CD4-positive, alpha-beta T cell treated with Interleukin-1 beta for 1 hour (primary cell): ENCODE results near the gene BBS9.

ENCODE experiments used
- DNase-seq, 2 donors: peaks; one replicate each; pipeline ENCODE4 v3.0.0-alpha.2; 2020 to 2022

The BBS9 gene

DNA sequence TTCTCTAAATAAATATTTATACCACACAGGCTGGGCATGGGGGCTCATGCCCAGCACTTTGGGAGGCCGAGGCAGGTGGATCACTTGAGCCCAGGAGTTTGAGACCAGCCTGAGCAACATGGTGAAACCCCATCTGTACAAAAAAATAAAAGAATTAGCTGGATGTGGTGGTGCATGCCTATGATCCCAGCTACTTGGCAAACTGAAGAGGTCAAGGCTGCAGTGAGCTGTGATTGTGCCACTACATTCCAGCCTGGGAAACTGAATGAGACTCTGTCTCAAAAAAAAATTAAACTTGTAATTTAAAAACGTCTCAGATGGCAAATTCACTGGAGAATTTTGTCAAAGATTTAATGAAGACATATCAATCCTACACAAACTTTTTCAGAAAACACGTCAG, 498.4 kb downstream of the BBS9 start:
- no peak for DNase-seq

DNA sequence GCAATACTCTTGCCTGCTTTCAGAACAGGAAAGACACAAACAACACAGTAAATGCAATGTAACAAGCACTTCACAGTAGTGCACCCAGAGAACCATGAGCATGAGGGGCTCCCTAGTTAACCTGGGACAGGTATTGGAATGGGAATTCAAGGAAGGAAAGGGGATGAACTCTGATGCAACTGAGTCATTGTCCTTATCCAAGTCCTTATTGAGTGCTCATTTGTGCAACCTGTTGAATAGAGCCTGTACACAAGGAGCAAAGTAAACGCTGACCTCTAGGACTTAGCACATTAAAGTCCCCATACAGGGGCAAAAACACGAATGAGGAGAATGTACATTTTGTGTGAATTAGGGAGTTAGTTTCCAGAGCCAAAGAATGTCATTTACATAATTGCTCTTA, 499.5 kb downstream of the BBS9 start:
- DNase-seq = no peak

DNA sequence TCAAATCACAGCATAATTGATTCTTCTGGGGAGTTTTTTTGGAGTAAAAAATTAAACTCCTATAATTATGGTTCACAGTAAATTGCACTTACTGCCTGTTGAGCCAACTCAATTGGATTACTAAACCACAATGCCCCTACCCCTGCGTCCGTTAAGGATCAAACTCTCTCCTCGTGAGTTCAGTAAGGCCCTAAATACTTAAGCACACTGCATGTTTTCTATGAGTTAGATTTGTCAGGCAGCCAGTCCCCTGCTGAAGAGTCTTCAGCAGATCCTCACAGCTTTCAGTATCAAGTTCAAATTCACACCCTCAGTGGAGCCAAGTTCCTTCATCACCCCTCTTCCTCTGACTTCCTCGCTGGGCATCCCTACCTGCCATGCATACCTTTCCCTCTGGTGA, 501.0 kb downstream of the BBS9 start:
- no peak for DNase-seq

DNA sequence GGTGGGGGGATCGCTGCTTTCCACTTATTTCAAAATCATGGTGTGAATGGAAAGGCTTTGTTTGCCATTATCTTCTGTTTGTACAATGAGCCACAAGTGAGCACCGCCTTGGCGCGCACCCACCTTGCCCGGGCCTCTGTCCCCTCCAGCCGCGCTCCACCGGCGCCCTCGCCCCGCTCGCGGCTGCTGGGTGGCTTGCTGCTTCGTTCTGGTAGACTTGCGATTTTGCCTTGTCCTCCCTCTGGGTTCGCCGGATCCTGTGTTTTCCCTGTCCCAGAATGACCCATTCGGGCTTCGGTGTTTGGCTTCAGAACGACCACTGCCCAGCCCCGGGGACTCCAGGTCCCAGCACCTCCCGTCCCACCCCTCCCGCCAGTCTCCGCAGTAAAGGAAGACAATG, 503.0 kb downstream of the BBS9 start:
- DNase-seq = no peak

DNA sequence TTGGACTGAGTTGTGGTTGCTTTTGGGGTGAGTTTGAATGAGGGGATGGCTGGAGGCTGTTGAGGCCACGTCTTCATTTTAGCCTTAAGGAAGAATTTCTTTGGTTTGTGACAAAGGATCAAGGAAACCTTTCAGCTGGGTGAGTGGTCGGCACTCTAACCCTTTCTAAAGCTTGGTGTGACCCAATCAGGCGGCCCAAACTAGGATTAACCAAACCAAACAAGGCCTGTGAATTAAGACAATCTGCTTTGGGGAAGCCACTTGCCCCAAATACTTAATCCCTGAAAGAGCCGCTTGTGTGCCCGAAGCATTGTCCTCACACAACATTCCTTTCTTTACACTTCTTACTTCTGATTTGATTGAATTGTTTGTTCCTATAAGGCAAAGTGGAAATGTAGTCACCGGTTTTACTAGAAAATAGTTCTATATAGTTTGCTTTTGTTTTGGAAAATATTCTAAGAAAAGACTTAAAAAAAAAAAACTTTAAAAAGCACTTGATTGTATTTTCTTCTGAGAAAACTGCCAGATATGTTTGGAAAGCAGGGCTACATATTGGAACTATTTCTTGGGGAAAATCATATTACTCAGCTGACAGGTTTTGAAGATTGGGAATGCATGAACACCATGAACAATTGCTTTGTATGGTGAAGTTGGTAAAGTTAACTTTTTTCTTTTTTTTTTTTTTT, 503.6 kb downstream of the BBS9 start:
- no peak for DNase-seq

DNA sequence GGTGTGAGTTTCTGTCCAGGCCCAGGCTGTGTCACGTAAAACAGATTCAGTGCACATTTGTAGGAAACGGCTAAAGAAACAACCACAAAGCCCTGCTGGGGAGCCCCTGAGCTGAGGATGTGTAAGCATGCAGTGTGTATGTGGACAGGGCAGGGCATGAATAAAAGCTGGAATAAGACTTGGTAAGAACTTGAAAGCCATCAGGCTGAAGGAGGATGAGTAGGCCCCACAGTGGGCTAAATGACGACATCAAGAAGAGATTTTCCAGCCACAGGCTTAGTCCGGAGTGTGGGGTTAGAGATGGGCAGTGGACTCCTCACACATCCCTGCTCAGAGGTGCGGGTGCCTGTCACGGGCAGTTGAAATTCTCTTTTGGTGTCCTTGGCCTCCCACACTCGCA, 505.2 kb downstream of the BBS9 start:
- DNase-seq = no peak

DNA sequence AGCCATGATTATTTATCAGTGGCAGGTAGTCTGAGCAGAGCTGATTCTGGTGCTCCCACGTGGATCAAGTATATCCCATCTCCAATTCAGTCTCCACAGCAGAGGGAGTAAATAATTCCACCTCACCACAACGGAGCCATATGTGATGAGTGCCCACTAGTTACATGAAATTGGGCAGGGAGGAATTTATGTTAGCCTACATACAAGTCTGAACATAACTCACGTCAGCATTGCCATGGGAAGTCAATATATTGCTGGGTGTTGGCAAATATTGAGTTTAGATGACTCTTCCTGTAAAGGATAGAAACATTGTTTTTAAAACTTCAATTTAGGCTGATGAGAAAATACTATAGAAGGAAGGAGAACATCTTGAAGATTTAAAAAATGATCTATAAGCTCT, 507.0 kb downstream of the BBS9 start:
- no peak for DNase-seq

DNA sequence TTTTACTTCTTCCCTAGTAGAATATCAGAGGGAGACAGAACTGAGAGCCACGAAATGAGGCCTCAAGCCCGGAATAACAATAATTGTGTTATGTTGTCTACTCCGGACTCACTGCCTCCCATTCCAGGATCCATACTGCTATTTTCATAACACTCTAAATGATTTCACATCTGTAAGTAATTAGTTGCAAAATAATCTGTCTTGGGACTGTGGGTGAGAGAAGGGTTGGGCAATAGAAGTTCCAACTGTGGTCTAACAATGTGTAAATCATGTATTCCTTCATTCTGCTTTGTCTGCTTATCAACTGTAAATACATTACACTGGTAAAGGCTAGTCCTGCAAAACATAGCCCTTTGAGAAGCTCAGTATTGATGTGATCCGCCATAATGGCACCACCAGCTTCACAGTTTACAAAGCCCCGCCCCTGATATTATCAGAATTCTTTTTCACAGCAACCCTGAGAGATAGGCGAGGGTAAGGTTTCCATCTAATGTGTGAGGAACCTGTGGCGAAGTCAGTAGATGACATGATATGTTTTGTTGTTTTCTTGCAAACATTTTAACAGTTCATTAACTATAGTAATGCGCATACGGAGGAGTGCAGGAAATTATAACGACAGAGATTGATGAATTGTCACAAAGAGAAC, 510.3 kb downstream of the BBS9 start:
- DNase-seq = no peak

DNA sequence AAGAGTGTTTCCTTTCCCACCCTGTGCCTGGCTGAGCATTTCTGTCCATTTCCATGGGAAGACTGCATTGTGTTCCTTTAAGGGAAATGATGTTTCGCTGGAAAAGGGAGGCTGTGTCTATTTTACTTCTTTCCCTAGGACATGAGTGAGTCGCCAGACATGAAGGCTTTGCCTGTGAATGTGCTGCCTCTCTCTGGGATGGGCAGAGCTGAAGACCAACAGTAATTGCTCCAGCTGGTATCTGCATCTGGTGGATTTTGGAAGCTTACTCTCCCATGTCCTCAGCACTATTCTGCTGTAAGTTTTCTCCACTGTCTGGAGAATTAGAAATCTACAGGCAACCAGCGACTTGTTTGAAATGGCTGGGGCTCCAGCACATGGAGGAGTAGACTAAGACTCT, 511.4 kb downstream of the BBS9 start:
- DNase-seq = no peak

DNA sequence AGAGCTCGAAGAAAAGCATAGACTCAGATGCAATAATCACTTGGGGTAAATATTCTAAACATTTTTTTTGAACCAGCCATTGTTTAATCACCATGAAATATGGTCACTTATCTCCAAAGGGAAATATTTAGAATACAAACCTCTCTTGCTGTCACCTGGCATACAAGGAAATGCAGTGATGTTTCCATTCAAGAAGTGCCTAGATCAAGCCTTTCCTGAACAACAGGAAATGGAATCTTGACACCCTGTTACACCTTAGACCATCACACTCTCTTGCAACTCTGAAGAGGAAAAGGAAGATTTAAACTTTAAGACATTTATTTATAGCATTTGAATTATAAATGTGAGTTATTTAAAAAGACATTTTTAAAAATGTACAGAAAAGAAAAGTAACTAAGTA, 512.9 kb downstream of the BBS9 start:
- no peak for DNase-seq

DNA sequence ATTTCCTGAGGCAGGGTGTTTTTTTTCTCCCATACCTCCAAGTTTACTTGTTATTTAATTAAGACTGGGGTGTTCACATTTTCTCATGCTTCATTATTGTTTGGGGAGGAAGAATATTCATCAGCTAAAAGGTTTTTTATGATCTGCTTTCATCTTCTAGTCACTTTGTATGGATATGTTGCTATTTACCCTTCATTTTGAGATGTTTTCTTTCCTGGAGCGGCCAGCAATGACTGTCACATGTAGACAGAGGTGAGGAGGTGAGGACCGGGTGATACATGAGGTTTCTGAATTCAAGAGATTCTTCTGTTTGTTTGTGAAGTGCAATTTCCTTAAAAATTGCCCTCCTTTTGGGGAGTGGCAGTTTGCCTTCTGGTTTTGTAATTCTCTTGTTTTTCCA, 514.2 kb downstream of the BBS9 start:
- no peak for DNase-seq

DNA sequence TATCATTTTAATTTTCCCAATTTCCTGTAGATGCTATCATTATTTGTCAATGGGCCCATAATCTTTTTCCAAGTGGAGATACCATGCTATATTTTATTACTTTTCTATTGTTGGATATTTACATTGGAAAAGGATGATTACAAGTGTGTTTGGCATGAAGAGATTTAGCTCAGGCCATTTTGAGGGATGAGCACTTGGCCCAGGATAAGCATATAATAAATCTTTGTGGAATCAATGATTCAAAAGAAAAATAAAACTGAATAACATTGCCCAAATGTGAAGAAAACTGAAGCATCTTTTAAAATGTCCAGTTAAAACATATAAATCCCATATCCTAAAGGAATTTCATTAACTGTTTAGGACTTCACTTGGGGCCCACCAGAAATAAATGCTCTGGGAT, 515.1 kb downstream of the BBS9 start:
- no peak for DNase-seq

DNA sequence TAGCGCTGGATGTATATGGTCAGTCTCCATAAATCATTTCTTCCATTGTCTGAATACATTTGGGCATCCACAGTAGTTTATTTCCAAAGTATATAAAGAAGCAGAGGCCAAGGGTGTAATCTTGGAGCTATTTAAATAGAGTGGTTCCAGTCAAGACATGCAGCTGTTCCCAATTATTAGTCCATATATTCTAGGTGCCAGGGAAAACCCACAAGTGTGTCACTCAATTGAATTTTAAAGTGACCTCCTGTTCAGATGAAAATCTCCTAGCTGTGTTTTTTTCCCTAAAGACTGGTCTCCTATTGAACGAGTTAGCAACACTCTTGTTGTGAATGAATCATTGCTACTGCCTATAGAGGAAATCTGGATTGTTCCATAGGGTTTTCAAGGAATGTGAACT, 515.7 kb downstream of the BBS9 start:
- no peak for DNase-seq

DNA sequence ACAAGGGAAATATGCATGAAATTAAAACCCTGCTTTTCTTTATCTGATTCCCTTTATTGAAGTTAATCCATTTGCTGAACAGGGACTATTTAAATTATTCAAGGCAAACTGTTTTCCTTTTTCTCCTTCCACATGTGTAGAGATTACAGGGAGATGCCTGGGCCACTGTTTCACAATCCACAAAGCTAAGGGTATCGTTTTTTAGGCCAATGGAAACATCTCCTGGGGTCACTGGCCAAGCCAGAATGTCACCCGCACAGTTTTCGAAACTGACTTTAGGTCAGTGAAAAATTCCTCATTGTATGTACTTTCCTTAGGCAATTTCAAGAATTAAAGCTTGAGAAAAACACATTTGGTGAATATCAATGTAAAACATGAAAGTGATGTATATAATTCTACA, 516.8 kb downstream of the BBS9 start:
- no peak for DNase-seq

DNA sequence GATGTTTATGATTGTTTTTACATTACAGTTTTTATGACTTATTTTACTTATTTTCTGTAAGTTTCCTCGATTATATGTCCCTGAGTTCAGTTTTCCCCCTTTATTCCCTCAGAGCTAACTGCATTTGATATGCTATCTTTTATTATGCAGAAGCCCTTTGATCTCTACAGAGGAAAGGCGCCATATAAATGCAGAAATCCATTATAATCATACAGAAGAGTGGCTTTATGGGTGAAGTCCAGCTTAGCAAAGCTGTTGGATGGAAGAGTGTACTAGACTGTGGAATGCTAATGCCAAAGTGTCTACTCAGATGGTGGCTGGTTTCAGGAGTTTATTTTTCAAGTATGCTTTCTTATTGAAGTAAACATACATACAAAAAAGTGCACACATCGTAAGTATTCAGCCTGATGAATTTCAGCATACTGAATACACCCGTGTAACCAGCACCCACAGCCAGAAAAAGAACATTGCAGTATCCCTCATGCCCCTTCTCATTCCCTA, 517.6 kb downstream of the BBS9 start:
- DNase-seq = no peak

DNA sequence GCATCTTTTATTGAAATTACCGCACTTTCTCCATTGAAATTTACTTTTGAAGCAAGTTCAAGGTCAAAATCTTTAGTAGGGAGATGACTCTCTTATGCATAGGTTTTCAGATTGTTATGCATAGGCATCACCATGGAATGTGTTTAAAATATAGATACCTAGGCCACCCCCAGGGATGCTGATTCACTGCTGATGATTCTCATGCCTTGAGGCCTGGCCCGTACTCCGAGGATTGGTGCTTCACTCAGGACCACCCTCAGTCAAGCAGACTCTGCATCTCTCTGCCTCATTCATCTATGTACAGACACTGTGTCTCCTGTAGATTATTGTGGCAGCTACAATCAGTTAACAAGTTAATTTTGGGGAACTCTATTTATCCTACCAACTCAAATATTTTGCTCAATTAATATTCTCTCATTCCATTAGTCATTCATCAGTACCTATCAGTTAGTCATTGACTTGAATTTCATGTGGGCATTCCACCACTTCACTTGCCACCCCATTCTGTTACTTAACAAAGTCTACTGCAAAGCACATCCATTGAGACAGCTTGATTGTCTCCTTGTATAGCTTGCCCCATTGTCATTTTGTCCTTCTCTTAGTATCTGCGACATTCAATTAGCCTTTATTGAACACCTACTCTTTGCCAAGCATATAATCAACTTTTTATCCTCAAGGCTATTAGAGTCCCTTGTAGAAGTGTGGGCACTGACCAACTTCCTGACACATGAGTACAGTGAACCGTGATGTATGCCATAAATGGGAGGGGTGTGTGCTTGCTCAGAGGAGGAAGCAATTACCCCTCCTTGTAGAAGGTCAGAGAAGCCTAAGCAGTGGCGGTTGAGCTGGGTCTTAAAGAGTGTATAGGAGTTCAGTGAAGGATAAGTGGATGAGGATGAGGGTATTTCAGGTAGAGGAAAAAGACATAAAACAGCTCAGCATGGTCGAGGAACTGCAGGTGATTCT, 520.4 kb downstream of the BBS9 start:
- DNase-seq = no peak

DNA sequence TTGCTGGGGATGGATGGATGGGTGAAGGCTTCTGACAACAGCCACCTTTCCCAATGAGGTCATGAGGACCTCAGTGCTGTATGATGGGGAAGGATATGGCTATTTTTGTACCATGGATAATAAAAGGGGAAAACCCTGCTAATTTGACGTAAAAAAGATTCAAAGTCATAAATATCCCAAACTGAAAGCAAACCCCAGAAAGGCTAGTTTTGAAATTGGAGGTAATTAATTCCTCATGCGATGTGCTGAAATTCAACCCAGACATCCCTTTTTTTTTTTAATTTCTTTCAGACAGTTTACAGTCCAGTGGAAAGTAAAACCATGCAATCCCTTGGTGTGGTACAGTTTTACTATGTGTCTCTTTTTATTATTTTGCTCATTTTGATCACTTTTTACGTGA, 521.5 kb downstream of the BBS9 start:
- DNase-seq = no peak

DNA sequence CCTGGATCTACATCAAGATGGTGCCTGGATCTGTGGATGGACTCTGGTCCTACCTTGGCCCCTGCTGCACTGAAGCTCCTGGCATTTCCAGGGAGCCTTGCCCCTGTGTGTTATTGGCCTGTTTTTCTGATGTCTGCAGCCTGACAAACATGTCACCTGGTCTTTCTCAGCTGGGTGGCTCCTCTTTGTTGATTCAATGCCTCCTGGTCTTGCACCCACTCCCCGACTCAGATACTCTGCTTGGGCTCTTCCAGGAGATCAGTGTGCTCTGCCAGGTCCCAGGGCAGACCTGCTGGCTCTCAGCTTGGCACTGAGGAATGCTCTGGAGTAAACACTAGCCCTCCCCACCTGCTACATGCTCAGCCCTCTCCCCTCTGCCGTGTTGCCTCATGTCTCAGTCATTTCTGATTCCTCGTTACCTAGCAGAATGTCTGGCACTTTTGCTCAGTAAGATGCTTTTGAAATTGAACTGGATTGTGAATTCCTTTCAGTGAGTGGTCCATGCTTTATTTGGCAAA, 522.7 kb downstream of the BBS9 start:
- no peak for DNase-seq

DNA sequence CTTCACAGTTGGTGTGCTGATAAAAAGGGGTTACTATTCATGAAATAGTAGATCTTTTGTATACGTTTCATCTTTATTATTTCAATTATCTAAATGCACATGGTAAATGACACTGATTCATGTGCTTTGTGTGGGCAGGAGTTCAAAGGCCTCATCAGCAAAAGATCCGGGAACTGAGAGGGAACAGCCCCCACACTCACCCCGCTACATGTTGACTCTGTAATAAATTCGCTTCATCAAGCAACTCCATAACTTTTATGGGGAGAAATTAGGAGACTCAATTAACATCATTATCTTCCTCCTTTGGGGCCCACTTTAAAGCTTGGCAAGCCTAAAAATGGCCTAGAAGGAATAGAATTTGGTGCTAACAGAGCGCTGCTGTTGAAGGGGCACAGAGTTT, 525.3 kb downstream of the BBS9 start:
- no peak for DNase-seq
